Stimulated activated CD4-positive, alpha-beta T cell treated with anti-CD3 and anti-CD28 coated beads, Interleukin-1b, Interleukin-23, amount 100 ng/mL, for 24 hours (primary cell): ENCODE data around the gene ZNF285.
"Not testable (repeated sequence)": the region's sequence is repeated elsewhere in the genome, so short reads cannot be mapped to it uniquely, and the experiment has no call there.

Experiments
- DNase-seq, 4 experiments: peaks; one replicate each; pipeline ENCODE4 v3.0.0-alpha.2; 2020; ENCODE audit warnings: low read depth in 4 of 4, low spot score in 1 of 4

ZNF285 gene

GRCh38 chr19:44401139-44402115 is at the start of gene ZNF285:
Gene ZNF285, minus strand, starts transcription at chr19:44401608. Its CDS starts 4,395 bp downstream, at chr19:44397213.
- DNase-seq: peak; percentile 23 to 61 (median 46)

GRCh38 chr19:44447916-44448674 is 46.7 kb upstream of the ZNF285 start, which contains the start of gene ZNF229:
Gene ZNF229, minus strand, starts transcription at chr19:44448472. Its CDS starts 5,625 bp downstream, at chr19:44442847.
- DNase-seq: peak; percentile 32 to 73 (median 48)

GRCh38 chr19:44438441-44438840 is 37.0 kb upstream of the ZNF285 start:
- no peak for DNase-seq

DNA sequence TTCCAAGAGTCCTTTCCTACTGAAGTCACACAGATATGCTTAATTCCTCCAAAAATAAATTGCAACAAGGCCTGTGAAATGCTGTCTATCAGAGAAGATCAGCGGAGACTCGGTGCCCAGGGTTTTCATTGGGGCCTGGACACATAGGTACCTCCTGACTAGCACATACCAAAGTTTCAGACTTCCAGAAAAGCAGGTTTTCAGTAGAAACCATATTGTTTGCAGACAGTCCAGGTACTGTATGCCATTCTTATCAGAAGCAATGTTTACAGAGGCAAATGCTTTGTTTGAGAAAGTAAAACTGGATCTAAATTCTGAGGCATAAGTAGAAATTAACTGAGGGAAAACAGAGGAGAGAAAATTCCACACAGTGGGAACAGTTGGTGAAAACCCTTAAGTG is 34.0 kb upstream of the ZNF285 start:
- DNase-seq: no peak

DNA sequence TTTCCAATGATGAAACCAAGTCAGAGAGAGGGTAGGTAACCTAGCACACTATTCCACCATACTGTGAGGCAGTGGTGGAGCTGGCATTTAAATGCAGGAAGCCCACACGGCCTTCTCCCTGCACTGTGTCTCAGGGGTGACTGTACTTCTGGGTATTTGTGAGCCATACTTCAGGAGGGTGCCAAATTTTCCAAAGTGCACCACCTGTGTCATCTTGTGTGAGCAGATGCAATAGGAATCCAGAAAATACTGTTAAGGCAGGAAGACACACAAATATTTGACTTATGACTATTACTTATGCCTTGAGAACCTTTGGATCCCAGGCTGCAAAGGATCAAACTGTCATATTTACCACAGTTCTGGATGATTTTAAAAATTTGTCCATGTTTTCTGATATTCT is 29.5 kb upstream of the ZNF285 start:
- no peak for DNase-seq

- not testable (repeated sequence) for DNase-seq
Measured at GRCh38 chr19:44415553-44415952, 14.1 kb upstream of the ZNF285 start.

DNA sequence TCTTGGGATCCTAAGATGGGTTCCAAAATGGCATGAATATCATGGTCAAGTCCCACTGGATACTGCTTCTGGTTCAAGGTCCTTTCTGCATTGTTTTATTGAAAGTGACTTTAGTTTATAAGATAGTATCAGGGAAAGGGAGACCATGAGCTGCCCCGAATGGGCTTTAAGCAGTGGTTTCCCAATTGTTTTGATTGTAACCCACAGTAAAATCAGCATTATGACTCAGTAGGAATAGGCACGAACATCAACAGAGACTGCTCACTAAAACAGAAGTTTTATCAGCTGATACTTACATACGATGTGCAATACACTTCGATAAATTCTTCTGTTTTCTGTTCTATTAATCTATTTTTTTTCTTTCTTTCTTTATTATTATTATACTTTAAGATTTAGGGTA is 12.1 kb downstream of the ZNF285 start:
- DNase-seq: not testable (repeated sequence)

DNA sequence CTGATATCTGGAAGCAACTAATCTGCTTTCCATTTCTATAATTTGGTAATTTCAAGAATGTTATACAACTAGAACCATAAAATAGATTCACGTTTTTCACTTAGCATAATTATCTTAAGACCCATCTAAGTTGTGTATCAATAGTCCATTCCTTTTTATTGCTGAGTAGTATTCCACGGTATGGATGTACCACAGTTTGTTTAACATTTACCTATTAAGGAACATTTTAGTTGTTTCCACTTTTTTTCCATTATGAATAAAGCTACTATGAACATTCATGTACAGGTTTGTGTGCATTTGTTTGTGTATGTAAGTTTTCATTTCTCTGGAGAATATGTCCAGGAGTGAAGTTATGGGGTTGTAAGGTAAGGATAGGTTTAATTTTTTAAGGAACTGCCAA is 26.6 kb downstream of the ZNF285 start:
- DNase-seq: no peak

DNA sequence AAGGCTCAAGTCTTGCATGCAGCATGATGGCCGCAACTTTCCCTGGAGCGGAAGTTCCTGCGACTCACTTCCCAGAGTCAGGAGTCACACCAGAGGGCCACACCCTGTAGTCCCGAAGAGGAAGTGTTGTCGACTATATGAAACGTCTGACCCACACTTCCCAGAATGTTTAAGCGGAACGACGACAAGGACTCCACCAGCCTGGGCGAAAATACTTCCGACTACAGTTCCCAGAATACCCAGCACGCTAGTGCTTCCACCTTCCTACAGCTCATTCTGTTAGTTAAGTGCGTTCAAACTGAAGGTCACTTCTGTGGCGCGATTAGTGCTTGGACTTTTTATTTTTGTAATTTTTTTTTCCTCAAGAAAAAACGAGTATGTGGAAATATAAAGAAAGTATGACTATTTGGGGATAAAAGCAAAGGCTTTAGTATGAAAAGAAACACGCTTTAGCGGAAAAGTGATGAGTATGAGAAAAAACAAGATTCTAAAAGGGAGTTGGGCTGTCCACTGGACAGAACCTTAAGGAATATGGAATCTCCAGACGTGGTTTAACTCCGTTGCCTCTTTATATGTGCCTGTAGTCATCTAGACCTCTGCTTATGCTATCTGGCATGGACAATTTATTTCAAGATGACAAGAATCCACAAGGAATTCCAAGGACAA is 29.5 kb downstream of the ZNF285 start:
- DNase-seq: no peak

GRCh38 chr19:44367024-44367423 is 34.4 kb downstream of the ZNF285 start:
- DNase-seq: no peak

DNA sequence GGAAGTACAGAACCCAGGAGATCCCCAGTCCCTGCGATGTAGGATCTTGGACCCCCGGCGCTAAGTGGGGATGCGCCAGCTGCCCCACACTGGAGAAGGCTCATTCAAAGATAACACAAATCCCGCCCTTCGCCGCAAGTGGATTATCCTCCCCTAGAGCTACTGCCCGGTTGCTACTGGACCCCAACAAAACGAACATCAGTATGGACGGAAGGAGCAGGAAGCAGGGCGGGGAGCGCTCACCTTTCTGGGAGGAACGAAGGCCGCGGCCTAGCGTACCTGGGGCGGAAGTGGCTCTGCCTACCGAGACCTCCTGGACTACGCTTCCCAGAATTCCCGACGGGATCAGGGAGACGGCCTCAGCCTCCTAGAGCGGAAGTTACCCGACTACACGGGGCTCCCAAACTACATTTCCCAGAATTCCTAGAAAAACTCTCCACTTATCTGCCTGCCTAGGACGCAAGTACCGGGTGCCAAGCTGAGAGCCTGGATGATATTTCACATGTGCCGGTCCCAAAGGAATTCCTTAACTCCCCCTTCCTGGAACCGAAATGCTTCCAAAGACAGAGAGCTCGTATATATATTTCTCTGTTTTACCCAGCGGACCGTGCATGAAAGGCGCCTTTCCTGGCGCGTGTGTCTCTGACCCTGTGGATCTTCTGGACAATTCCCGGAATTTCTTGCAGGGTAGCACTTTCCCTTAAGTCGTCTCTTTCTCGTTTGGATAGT is 44.9 kb downstream of the ZNF285 start, which contains the start of gene ZNF112:
ZNF112 (minus strand) TSS at position 298 of the 729 bp plus-strand sequence. CDS start 16,141 bp downstream, outside the sequence.
- no peak for DNase-seq

DNA sequence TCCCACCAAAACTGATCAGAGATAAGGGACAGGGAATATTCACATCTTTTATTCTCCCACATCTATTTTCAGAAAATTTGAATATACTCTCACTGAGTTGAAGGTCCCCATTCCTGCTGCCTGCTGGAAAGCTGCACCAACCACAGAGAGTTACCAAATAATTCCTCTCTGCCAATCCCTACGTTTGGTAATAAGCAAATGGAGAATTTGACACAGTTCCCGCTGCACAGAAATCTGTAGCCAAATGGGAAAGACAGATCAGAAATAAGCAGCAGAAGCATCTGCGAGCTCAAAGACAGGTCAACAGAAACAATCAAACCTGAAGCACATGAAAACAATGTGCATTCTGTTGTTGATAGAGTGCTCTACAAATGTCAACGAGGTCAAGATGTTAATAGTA is 54.9 kb downstream of the ZNF285 start:
- DNase-seq: no peak

- no peak for DNase-seq
Measured at GRCh38 chr19:44345959-44346358, 55.4 kb downstream of the ZNF285 start.

DNA sequence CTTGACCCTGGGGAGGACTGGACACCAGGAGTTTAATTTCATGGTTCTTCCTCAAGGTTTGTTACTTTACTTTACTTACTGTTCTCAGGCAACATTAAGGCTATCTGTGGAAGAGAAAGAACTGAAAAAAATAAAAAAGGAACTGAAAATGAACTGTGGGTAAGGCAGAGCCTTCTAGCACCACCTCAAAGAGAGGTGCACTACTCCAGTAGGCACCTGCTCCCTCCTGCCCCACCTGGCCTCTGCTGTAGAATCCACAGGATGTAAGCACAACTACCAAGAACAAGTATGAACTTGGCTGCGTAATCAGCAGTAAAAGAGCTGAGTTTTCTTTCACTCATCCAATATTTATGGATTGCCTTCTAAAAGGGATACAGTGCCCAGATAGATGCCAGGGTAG is 57.2 kb downstream of the ZNF285 start:
- DNase-seq: no peak

DNA sequence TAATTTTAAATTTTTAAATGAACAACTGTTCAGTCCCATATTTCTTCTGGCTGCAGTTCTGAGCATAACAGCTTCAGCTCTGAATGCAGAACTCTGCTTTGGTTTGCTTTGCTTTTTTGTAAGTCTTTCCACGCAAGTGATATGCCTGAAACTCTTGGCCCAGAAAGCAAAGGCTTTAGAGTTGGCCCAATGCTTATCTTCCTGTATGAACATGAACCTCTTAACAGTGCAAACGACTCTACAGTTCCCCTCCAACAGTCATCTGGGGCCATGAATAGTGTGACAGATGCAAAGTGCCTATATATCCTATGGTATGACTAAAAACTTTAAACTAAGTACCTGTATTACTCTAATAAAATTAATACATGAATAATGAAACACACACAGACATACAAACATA is 59.6 kb downstream of the ZNF285 start:
- DNase-seq: no peak

- DNase-seq: not testable (repeated sequence)
Measured at GRCh38 chr19:44334639-44335038, 66.8 kb downstream of the ZNF285 start.
